GM12878 (cell line): ENCODE results near the gene FRZB. TPM values are rescaled to one million over a fixed set of nuclear protein-coding genes. Genes with fewer than 3 reads are reported as not detected.

Experiments used
- BMI1 ChIP-seq: fragments of 450-650 bp; IDR thresholded peaks from 2 replicates; pipeline ENCODE4 v1.6.1; 2016; ENCODE audit warnings: mild to moderate bottlenecking, moderate library complexity, borderline replicate concordance
- CBFB ChIP-seq: IDR thresholded peaks from 2 replicates; pipeline ENCODE4 v1.6.1; 2016; ENCODE audit warnings: antibody characterized with exemption, low read depth
- CEBPZ ChIP-seq: fragments of 150-350 bp; IDR thresholded peaks from 2 replicates; pipeline ENCODE4 v1.6.1; 2016; ENCODE audit warnings: low read depth, low read length
- CHD2 ChIP-seq: IDR thresholded peaks from 2 replicates; pipeline ENCODE4 v1.6.1; 2011; ENCODE audit warnings: low read depth, low read length, improper control_type of control experiment, borderline replicate concordance
- HDAC6 ChIP-seq: fragments of 200-600 bp; sonication (generic); IDR thresholded peaks from one replicate; pipeline ENCODE4 v1.8.0; 2017; ENCODE audit warnings: antibody characterized with exemption; ENCODE audit not compliant: unreplicated experiment
- REST ChIP-seq: IDR thresholded peaks from 2 replicates; pipeline ENCODE4 v1.6.1; 2012; ENCODE audit warnings: mild to moderate bottlenecking, low read depth, low read length
- RFX5 ChIP-seq: IDR thresholded peaks from 2 replicates; pipeline ENCODE4 v1.6.1; 2011; ENCODE audit warnings: low read depth, low read length, improper control_type of control experiment
- TAF1 ChIP-seq: IDR thresholded peaks from 2 replicates; pipeline ENCODE4 v1.6.1; 2011; ENCODE audit warnings: mild to moderate bottlenecking, low read depth, low read length, borderline replicate concordance
- ZNF207 ChIP-seq: fragments of 450-650 bp; IDR thresholded peaks from 2 replicates; pipeline ENCODE4 v1.6.1; 2014; ENCODE audit warnings: antibody characterized with exemption, mild to moderate bottlenecking, borderline replicate concordance
- ZNF24 ChIP-seq: fragments of 450-650 bp; IDR thresholded peaks from 2 replicates; pipeline ENCODE4 v1.6.1; 2017; ENCODE audit warnings: antibody characterized with exemption, mild to moderate bottlenecking
- polyA plus RNA-seq, 11 experiments: library from polyadenylated mRNA; depleted of rRNA in 4 of 11; unstranded in 6 of 11; stranded (reverse) in 5 of 11; fragments of >200 nt; fragmentation: Nextera tagmentation in 4 of 11; fragmentation: Illumina TruSeq in 1 of 11; extraction: Ambion mirVana in 4 of 11; extraction: Trizol in 1 of 11; gene quantifications; 1 replicate in 1 of 11; 2 replicates in 10 of 11; pipeline versions ENCODE4 v1.2.1 to v1.2.3, GENCODE V29; 2011 to 2016; ENCODE audit warnings: inconsistent platforms in 2 of 11, missing spikeins in 2 of 11, low read depth in 1 of 11
- total RNA-seq, 4 experiments: library from RNA; depleted of rRNA in 3 of 4; stranded (reverse); fragments of >200 nt in 3 of 4; fragmentation: Illumina TruSeq in 1 of 4; extraction: Trizol in 1 of 4; gene quantifications; 2 replicates each; pipeline versions ENCODE4 v1.2.1 to v1.2.3, GENCODE V29; 2013 to 2021
- TF ChIP-seq, protein P1 (sequence below): fragments of 450-650 bp; conservative IDR thresholded peaks from 2 replicates; pipeline ENCODE4 v1.6.1; 2017; ENCODE audit warnings: mild to moderate bottlenecking, moderate library complexity
- TF ChIP-seq, protein P2 (sequence below): IDR thresholded peaks from 2 replicates; pipeline ENCODE4 v1.6.1; 2012; ENCODE audit warnings: low read depth, low read length, improper control_type of control experiment

Gene FRZB
- total and polyA plus RNA-seq, 10 of the 15 experiments (the other 5 are each of a cell fraction or from before 2014, with no cell fraction given): 0.03 TPM; not detected in 9

- TF ChIP-seq CBFB (no peak), RFX5 (no peak), CEBPZ (no peak), ZNF24 (no peak), HDAC6 (no peak), BMI1 (no peak), ZNF207 (no peak), TAF1 (no peak), CHD2 (no peak), REST (no peak)
- TF ChIP-seq, protein P1, sequence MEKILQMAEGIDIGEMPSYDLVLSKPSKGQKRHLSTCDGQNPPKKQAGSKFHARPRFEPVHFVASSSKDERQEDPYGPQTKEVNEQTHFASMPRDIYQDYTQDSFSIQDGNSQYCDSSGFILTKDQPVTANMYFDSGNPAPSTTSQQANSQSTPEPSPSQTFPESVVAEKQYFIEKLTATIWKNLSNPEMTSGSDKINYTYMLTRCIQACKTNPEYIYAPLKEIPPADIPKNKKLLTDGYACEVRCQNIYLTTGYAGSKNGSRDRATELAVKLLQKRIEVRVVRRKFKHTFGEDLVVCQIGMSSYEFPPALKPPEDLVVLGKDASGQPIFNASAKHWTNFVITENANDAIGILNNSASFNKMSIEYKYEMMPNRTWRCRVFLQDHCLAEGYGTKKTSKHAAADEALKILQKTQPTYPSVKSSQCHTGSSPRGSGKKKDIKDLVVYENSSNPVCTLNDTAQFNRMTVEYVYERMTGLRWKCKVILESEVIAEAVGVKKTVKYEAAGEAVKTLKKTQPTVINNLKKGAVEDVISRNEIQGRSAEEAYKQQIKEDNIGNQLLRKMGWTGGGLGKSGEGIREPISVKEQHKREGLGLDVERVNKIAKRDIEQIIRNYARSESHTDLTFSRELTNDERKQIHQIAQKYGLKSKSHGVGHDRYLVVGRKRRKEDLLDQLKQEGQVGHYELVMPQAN: no peak
- TF ChIP-seq, protein P2, sequence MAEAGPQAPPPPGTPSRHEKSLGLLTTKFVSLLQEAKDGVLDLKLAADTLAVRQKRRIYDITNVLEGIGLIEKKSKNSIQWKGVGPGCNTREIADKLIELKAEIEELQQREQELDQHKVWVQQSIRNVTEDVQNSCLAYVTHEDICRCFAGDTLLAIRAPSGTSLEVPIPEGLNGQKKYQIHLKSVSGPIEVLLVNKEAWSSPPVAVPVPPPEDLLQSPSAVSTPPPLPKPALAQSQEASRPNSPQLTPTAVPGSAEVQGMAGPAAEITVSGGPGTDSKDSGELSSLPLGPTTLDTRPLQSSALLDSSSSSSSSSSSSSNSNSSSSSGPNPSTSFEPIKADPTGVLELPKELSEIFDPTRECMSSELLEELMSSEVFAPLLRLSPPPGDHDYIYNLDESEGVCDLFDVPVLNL: no peak
- TF ChIP-seq, all 136 proteins: peak for 0
These were observed 30.0 kb downstream of the FRZB start (continued) for GRCh38 chr2:182836451-182836850.
